Neural crest cell (in vitro differentiated cells): Measurements from ENCODE around the gene ADRA2C. TPM values are rescaled to one million over a fixed set of nuclear protein-coding genes. Genes with fewer than 3 reads are reported as not detected.

ENCODE experiments used
- DNase-seq: peaks from one replicate; pipeline ENCODE4 v3.0.0; 2021; ENCODE audit warnings: low read depth, mixed read lengths, low spot score
- H3K27ac Mint-ChIP-seq: one replicate; pipeline ENCODE4 v1.8.0; 2021; ENCODE audit warnings: mild to moderate bottlenecking, mixed read lengths; ENCODE audit not compliant: unreplicated experiment
- H3K27me3 Mint-ChIP-seq: 2 replicates; pipeline ENCODE4 v1.8.0; 2021; ENCODE audit warnings: low read depth, mild to moderate bottlenecking, mixed read lengths
- H3K36me3 Mint-ChIP-seq: 2 replicates; pipeline ENCODE4 v1.8.0; 2021; ENCODE audit warnings: low read depth, mild to moderate bottlenecking, mixed read lengths
- H3K4me1 Mint-ChIP-seq: 2 replicates; pipeline ENCODE4 v1.8.0; 2021; ENCODE audit warnings: mixed read lengths
- H3K4me3 Mint-ChIP-seq: one replicate; pipeline ENCODE4 v1.8.0; 2021; ENCODE audit warnings: mild to moderate bottlenecking, mixed read lengths
- H3K9me3 Mint-ChIP-seq: 2 replicates; pipeline ENCODE4 v1.8.0; 2021; ENCODE audit warnings: mixed read lengths
- CTCF ChIP-seq: fragments of 200-600 bp; sonication (generic); conservative IDR thresholded peaks from 2 replicates; pipeline ENCODE4 v1.5.0; 2021; ENCODE audit warnings: antibody characterized with exemption, mild to moderate bottlenecking
- total RNA-seq: library from RNA; stranded (reverse); gene quantifications from 2 replicates; pipeline ENCODE4 v1.2.1, GENCODE V29; 2021

The ADRA2C gene
- total RNA-seq, 1 donor from 2014 or later = 6.1 TPM

DNA sequence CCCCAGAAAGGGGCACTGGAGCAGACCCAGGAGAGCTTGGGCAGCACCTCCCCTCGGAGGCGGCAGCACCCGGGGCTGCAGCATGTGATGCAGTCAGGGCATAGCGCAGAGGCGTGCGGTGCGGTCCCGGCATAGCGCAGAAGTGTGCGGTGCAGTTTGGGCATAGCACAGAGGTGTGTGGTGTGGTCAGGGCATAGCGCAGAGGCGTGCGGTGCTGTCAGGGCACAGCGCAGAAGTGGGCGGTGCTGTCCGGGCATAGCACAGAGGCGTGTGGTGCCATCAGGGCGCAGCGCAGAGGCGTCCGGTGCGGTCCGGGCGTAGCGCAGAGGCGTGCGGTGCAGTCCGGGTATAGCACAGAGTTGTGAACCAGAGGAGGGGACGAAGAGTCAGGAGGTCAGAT, 42.8 kb downstream of the ADRA2C start:
- no peaks in the 10 kb centered on the region for H3K9me3 Mint-ChIP-seq
- H3K36me3 Mint-ChIP-seq = no peaks in the 10 kb centered on the region
- no peak overlapping the region for H3K4me3 Mint-ChIP-seq
- no peak for DNase-seq
- TF ChIP-seq CTCF = no peak
- H3K27ac Mint-ChIP-seq = no peak overlapping the region
- H3K27me3 Mint-ChIP-seq = peaks cover 23% of the 10 kb centered on the region
- peaks cover 13% of the 10 kb centered on the region for H3K4me1 Mint-ChIP-seq

- H3K36me3 Mint-ChIP-seq = no peaks in the 10 kb centered on the region
- H3K27ac Mint-ChIP-seq = no peak overlapping the region
- H3K9me3 Mint-ChIP-seq = no peaks in the 10 kb centered on the region
- no peak for DNase-seq
- peaks cover 23% of the 10 kb centered on the region for H3K27me3 Mint-ChIP-seq
- H3K4me3 Mint-ChIP-seq = no peak overlapping the region
- no peak for TF ChIP-seq CTCF
- H3K4me1 Mint-ChIP-seq = peaks cover 13% of the 10 kb centered on the region
These were observed 43.4 kb downstream of the ADRA2C start for GRCh38 chr4:3809451-3810110.

DNA sequence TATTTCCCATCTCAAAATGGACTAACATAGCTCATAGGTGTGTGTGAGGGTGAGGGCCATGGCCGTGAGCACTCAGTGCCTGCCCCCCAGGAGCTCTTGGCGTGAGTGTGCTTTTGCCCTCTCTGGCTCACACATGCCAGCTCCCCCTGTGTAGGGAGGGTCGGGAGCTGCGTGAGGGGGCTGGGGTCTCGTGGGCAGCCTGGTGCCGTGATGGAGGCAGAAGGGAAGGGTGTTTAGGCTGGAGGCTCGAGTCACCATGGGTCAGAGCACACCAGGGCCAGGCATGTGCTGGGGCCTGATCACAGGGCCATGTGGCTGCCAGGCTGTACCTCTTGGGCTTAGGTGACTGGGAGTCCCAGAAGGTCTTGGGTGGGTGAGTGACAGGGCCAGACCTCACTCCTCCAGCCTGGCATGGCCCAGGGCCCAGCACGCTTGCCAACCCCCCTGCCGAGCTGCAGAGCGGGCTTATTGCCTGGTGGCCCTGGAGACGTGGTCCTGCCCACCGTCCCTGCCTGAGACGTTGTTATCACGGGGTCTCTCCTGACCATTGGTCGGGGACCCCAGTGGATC, 44.0 kb downstream of the ADRA2C start:
- TF ChIP-seq CTCF = no peak
- DNase-seq = no peak
- peaks cover 13% of the 10 kb centered on the region for H3K4me1 Mint-ChIP-seq
- no peak overlapping the region for H3K27ac Mint-ChIP-seq
- H3K9me3 Mint-ChIP-seq = no peaks in the 10 kb centered on the region
- H3K4me3 Mint-ChIP-seq = no peak overlapping the region
- peaks cover 23% of the 10 kb centered on the region for H3K27me3 Mint-ChIP-seq
- H3K36me3 Mint-ChIP-seq = no peaks in the 10 kb centered on the region

DNA sequence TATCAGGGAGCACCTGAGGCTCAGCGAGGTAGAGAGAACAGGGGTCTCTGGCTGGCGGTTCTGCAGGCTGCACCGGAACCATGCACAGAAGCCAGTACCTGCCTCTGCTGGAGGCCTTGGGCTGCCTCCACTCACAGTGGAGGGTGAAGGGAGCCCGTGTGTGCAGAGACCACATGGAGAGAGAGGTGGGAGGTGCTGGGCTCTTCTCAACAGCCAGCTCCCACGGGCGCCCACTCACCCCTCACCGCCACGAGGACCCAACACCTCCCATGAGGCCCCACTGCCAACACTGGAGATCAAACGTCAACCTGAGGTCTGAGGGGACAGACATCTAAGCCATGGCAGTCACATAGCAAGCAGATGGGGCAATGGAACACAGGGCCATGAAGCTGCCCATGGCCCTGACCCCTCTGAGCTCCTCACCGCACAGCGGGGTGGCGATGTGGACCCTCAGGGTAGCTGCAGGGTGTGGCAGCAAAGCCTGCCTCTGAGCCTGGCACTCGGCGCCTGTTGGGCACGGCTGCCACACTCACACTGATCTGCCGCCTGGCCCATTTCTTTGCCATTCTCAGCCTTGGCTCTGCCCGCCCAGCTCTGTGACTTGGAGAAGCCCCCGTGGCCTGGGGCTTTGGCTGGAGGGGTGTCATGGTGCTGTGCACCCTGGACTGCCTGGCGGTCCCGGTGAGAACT, 44.8 kb downstream of the ADRA2C start:
- TF ChIP-seq CTCF = no peak
- H3K9me3 Mint-ChIP-seq = no peaks in the 10 kb centered on the region
- H3K27me3 Mint-ChIP-seq = peaks cover 23% of the 10 kb centered on the region
- no peak overlapping the region for H3K27ac Mint-ChIP-seq
- H3K4me1 Mint-ChIP-seq = peaks cover 13% of the 10 kb centered on the region
- no peaks in the 10 kb centered on the region for H3K36me3 Mint-ChIP-seq
- H3K4me3 Mint-ChIP-seq = no peak overlapping the region
- no peak for DNase-seq

- Mint-ChIP-seq H3K27me3 (peaks cover 20% of the 10 kb centered on the region), H3K4me3 (no peak overlapping the region), H3K36me3 (no peaks in the 10 kb centered on the region), H3K9me3 (no peaks in the 10 kb centered on the region), H3K4me1 (peaks cover 13% of the 10 kb centered on the region), H3K27ac (no peak overlapping the region)
- no peak for DNase-seq
- TF ChIP-seq CTCF = no peak
These were observed 45.4 kb downstream of the ADRA2C start for GRCh38 chr4:3811621-3812020.
